ENCODE data around the gene PFDN2. TPM values are rescaled to one million over a fixed set of nuclear protein-coding genes. Genes with fewer than 3 reads are reported as not detected.

The PFDN2 gene
- polyA plus RNA-seq, 1 experiment: 101 TPM

DNA sequence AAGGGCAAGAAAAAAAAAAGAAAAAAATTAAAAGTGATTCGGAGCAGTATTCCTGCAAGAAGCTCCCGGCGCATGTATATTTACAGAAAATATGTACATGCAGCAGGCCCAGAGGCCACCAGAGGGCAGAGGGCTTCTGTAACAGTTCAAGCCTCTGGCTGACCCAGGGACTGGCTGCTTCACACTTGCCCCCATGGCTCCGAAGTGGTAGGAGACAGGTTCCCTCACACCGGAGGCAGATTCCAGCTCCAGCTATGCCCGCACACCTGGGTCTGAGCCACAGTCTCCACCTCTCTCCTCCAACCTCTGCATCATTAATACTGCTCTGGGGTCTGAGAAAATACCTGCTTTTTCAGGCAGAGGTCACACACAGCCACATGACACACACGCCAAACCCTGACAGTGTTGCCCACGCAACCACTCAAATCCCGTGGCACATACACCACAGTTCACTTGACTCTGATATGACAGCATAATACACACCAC, 45.9 kb downstream of the PFDN2 start:
- POLR2A ChIA-PET: no interaction called here
- no peak overlapping the region for H3K27ac ChIP-seq (ENCODE audit: low read depth, low read length)
- TF ChIP-seq, protein P1, sequence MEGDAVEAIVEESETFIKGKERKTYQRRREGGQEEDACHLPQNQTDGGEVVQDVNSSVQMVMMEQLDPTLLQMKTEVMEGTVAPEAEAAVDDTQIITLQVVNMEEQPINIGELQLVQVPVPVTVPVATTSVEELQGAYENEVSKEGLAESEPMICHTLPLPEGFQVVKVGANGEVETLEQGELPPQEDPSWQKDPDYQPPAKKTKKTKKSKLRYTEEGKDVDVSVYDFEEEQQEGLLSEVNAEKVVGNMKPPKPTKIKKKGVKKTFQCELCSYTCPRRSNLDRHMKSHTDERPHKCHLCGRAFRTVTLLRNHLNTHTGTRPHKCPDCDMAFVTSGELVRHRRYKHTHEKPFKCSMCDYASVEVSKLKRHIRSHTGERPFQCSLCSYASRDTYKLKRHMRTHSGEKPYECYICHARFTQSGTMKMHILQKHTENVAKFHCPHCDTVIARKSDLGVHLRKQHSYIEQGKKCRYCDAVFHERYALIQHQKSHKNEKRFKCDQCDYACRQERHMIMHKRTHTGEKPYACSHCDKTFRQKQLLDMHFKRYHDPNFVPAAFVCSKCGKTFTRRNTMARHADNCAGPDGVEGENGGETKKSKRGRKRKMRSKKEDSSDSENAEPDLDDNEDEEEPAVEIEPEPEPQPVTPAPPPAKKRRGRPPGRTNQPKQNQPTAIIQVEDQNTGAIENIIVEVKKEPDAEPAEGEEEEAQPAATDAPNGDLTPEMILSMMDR (IDR thresholded peaks at IDR 0.05; ENCODE audit: low read depth, low read length): peak; percentile 52
- no peak overlapping the region for H3K4me3 ChIP-seq (ENCODE audit: low read depth, low read length)
- DNase-seq (ENCODE audit: low read depth, low spot score): no peak
- peaks cover 3% of the 10 kb centered on the region; the same call in 1 of the 2 replicates for H3K9me3 ChIP-seq (ENCODE audit: control insufficient read depth, insufficient read depth, low read length)
- CTCF ChIA-PET: interaction anchor here (0.5 to 4.4 kb wide), 8 partner anchors 10 to 69 kb away, joined by 3 to 35 read pairs (median 4); partner anchors contain the start of genes KLHDC9 and USF1
- peaks cover 4% of the 10 kb centered on the region for H3K27me3 ChIP-seq (ENCODE audit: control insufficient read depth, insufficient read depth, low read length)

DNA sequence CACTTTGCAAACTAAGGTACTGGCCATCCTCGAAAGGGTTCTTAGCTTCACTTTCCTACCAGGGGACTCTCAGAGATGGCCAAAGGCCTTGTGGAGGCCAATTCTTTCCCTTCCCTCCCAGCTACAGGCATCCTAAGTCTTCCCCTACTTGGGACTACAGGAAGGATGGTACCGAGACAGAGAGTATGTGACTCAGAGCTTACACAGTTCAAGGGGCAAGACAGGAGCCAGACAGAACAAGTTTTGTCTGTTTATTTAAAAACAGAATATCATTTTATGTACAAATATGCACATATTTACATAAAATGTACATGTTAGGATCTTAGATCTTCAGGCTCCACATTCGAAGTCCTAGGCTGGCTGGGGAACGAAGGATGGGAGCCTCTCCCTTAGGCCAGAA, 47.1 kb downstream of the PFDN2 start:
- ChIA-PET POLR2A (no interaction called here), CTCF (interaction anchor here (1.0 to 4.4 kb wide), 6 partner anchors 15 to 70 kb away, joined by 3 to 35 read pairs (median 6); partner anchors contain the start of genes KLHDC9 and USF1)
- no peak for DNase-seq (ENCODE audit: low read depth, low spot score)
- Histone ChIP-seq H3K27me3 (ENCODE audit: control insufficient read depth, insufficient read depth, low read length) (peaks cover 4% of the 10 kb centered on the region), H3K9me3 (ENCODE audit: control insufficient read depth, insufficient read depth, low read length) (peaks cover 3% of the 10 kb centered on the region; the same call in 1 of the 2 replicates), H3K27ac (ENCODE audit: low read depth, low read length) (no peak overlapping the region), H3K4me3 (ENCODE audit: low read depth, low read length) (no peak overlapping the region)
- TF ChIP-seq, protein P1 (IDR thresholded peaks at IDR 0.05; ENCODE audit: low read depth, low read length): no peak

DNA sequence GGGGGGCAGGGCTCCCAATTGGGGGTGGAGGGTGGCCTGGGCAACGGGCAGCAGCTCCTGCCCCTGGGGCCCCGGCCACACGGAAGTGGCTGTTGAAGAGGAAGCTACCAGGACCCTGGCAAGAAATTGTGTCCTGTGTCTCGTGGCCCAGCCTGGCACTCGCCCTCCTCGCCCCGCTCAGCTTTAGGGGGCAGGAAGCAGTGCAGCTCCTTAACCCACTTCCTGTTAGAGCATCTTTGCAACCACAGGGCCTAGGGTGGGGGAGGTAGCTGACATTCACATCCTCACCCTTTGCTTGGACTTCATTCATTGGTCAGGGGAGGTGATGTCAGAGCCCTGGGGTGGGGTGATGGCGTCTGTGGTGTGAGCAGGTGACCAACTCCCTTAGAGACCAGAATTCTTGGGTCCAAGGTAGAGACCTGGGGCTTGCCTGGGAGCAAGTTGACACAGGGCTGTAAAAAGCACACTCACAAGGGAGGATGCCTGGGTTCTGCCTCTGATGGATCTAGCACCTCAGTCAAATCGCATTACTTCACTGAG, 48.0 kb downstream of the PFDN2 start, which contains the start of gene ARHGAP30:
Gene ARHGAP30, minus strand, starts transcription at position 161 of the 540 bp plus-strand sequence. CDS start 267 bp downstream, outside the sequence.
- no peak for DNase-seq (ENCODE audit: low read depth, low spot score)
- Histone ChIP-seq H3K4me3 (ENCODE audit: low read depth, low read length) (no peak within 1 kb of the TSS), H3K9me3 (ENCODE audit: control insufficient read depth, insufficient read depth, low read length) (peaks cover 3% of the 10 kb centered on the region; the same call in 1 of the 2 replicates), H3K27ac (ENCODE audit: low read depth, low read length) (no peak within 1 kb of the TSS), H3K27me3 (ENCODE audit: control insufficient read depth, insufficient read depth, low read length) (peaks cover 6% of the 10 kb centered on the region)
- ChIA-PET POLR2A (no interaction called here), CTCF (interaction anchor here (4.4 kb wide), 1 partner anchor 28 kb away, joined by 35 read pairs; the partner anchor contains the start of gene KLHDC9)
- TF ChIP-seq, protein P1 (IDR thresholded peaks at IDR 0.05; ENCODE audit: low read depth, low read length): no peak

DNA sequence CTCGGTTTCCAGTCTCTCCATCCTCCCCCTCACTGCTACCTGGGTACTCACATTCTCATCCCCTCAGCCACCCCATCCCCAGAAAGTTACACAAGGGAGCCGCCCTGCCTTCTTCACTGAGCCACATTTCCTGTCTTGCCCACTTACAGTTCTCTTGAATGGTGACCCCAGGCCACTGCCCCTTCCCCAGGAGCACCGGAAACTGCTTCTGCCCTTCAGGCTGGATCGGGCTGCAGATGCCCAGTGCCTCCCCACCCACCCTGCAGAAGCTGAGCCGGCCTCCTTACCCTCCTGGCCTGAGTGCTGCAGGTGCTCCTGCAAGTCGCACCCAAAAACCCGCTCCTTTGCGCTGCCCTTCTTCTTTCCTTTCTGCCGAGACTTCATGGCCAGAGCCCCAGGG, 48.6 kb downstream of the PFDN2 start:
- Histone ChIP-seq H3K27ac (ENCODE audit: low read depth, low read length) (no peak overlapping the region), H3K9me3 (ENCODE audit: control insufficient read depth, insufficient read depth, low read length) (peaks cover 3% of the 10 kb centered on the region; the same call in 1 of the 2 replicates), H3K4me3 (ENCODE audit: low read depth, low read length) (no peak overlapping the region), H3K27me3 (ENCODE audit: control insufficient read depth, insufficient read depth, low read length) (peaks cover 10% of the 10 kb centered on the region)
- POLR2A ChIA-PET: no interaction called here
- CTCF ChIA-PET: interaction anchor here (1.4 to 4.4 kb wide), 2 partner anchors 29 to 78 kb away, joined by 3 to 35 read pairs; partner anchors contain the start of gene KLHDC9
- DNase-seq (ENCODE audit: low read depth, low spot score): no peak
- TF ChIP-seq, protein P1 (IDR thresholded peaks at IDR 0.05; ENCODE audit: low read depth, low read length): no peak

Measured in AG04450 (cell line).